H9 (cell line): ENCODE data around the gene C3orf22. TPM values are rescaled to one million over a fixed set of nuclear protein-coding genes. Genes with fewer than 3 reads are reported as not detected.

Experiments used
- DNase-seq: peaks from one replicate; pipeline ENCODE4 v3.0.0-alpha.2; 2017
- H2AFZ ChIP-seq: one replicate; pipeline ENCODE4 v1.6.1; 2013; ENCODE audit warnings: mild to moderate bottlenecking, low read length, control low read depth, moderate library complexity
- H2AK5ac ChIP-seq: 2 replicates; pipeline ENCODE4 v1.6.1; 2013; ENCODE audit warnings: low read length, control low read depth, mixed read lengths; ENCODE audit not compliant: insufficient read length
- H2BK120ac ChIP-seq: one replicate; pipeline ENCODE4 v1.6.1; 2013; ENCODE audit warnings: low read depth, mild to moderate bottlenecking, low read length, control low read depth, inconsistent platforms; ENCODE audit not compliant: poor library complexity, severe bottlenecking
- H2BK12ac ChIP-seq: 2 replicates; pipeline ENCODE4 v1.6.1; 2013; ENCODE audit warnings: low read length, control low read depth, mixed read lengths, low read depth; ENCODE audit not compliant: insufficient read length
- H2BK15ac ChIP-seq: 2 replicates; pipeline ENCODE4 v1.6.1; 2013; ENCODE audit warnings: low read depth, low read length, control low read depth
- H2BK20ac ChIP-seq: one replicate; pipeline ENCODE4 v1.6.1; 2013; ENCODE audit warnings: low read depth, mild to moderate bottlenecking, low read length, control low read depth, inconsistent platforms; ENCODE audit not compliant: poor library complexity, severe bottlenecking
- H2BK5ac ChIP-seq: 2 replicates; pipeline ENCODE4 v1.6.1; 2013; ENCODE audit warnings: low read length, control low read depth, mixed read lengths; ENCODE audit not compliant: insufficient read length
- H3K14ac ChIP-seq: 2 replicates; pipeline ENCODE4 v1.6.1; 2013; ENCODE audit warnings: low read length, control low read depth; ENCODE audit not compliant: insufficient read depth
- H3K18ac ChIP-seq: 2 replicates; pipeline ENCODE4 v1.6.1; 2013; ENCODE audit warnings: low read depth, mild to moderate bottlenecking, mixed read lengths, low read length, control low read depth; ENCODE audit not compliant: insufficient read length
- H3K23ac ChIP-seq: 2 replicates; pipeline ENCODE4 v1.6.1; 2013; ENCODE audit warnings: low read length, control low read depth, mixed read lengths, low read depth; ENCODE audit not compliant: insufficient read length
- H3K23me2 ChIP-seq: 2 replicates; pipeline ENCODE4 v1.6.1; 2013; ENCODE audit warnings: low read depth, mild to moderate bottlenecking, mixed read lengths, low read length, control low read depth; ENCODE audit not compliant: insufficient read length, poor library complexity, severe bottlenecking
- H3K27ac ChIP-seq: 2 replicates; pipeline ENCODE4 v1.5.1; 2013; ENCODE audit warnings: low read length, control low read depth, mixed read lengths, low read depth; ENCODE audit not compliant: insufficient read length
- H3K27me3 ChIP-seq: 2 replicates; pipeline ENCODE4 v1.6.1; 2013; ENCODE audit warnings: low read length, control low read depth, inconsistent platforms; ENCODE audit not compliant: insufficient read depth
- H3K4ac ChIP-seq: 2 replicates; pipeline ENCODE4 v1.6.1; 2013; ENCODE audit warnings: low read depth, mild to moderate bottlenecking, control low read depth, inconsistent platforms, low read length, moderate library complexity
- H3K4me1 ChIP-seq: 2 replicates; pipeline ENCODE4 v1.6.1; 2013; ENCODE audit warnings: low read length, control low read depth, inconsistent platforms; ENCODE audit not compliant: insufficient read depth
- H3K4me2 ChIP-seq: 2 replicates; pipeline ENCODE4 v1.6.1; 2013; ENCODE audit warnings: low read length, control low read depth, mixed read lengths; ENCODE audit not compliant: insufficient read length, insufficient read depth
- H3K56ac ChIP-seq: 2 replicates; pipeline ENCODE4 v1.6.1; 2013; ENCODE audit warnings: low read depth, mild to moderate bottlenecking, mixed read lengths, low read length, control low read depth; ENCODE audit not compliant: insufficient read length
- H3K79me1 ChIP-seq: 2 replicates; pipeline ENCODE4 v1.6.1; 2013; ENCODE audit warnings: low read depth, mild to moderate bottlenecking, moderate library complexity, low read length, control low read depth, inconsistent platforms; ENCODE audit not compliant: insufficient read depth, poor library complexity, severe bottlenecking
- H3K79me2 ChIP-seq: 2 replicates; pipeline ENCODE4 v1.6.1; 2013; ENCODE audit warnings: low read length, control low read depth, inconsistent platforms; ENCODE audit not compliant: insufficient read depth
- H3K9ac ChIP-seq: 2 replicates; pipeline ENCODE4 v1.6.1; 2013; ENCODE audit warnings: low read length, control low read depth, mixed read lengths; ENCODE audit not compliant: insufficient read length; ENCODE audit errors: extremely low read depth
- H3K9me3 ChIP-seq: one replicate; pipeline ENCODE4 v1.6.1; 2013; ENCODE audit warnings: low read depth, low read length, inconsistent platforms; ENCODE audit not compliant: control insufficient read depth
- H3T11ph ChIP-seq: one replicate; pipeline ENCODE4 v1.6.1; 2013; ENCODE audit warnings: mild to moderate bottlenecking, low read length, control low read depth, inconsistent platforms
- H4K20me1 ChIP-seq: one replicate; pipeline ENCODE4 v1.6.1; 2013; ENCODE audit not compliant: control insufficient read depth, insufficient read length, insufficient read depth
- H4K5ac ChIP-seq: 2 replicates; pipeline ENCODE4 v1.6.1; 2013; ENCODE audit warnings: low read depth, mild to moderate bottlenecking, mixed read lengths, low read length, control low read depth; ENCODE audit not compliant: insufficient read length
- H4K8ac ChIP-seq: replicated peaks from 2 replicates; pipeline ENCODE4 v1.6.1; 2013; ENCODE audit warnings: low read length, control low read depth, mixed read lengths, low read depth; ENCODE audit not compliant: insufficient read length
- H4K91ac ChIP-seq: 2 replicates; pipeline ENCODE4 v1.6.1; 2013; ENCODE audit warnings: low read depth, mild to moderate bottlenecking, moderate library complexity, mixed read lengths, low read length, control low read depth; ENCODE audit not compliant: insufficient read length
- H3K27ac Mint-ChIP-seq, 3 experiments: 2 replicates in 2 of 3; 3 replicates in 1 of 3; pipeline ENCODE4 v1.8.0; 2020 to 2021; ENCODE audit warnings: mixed read lengths in 3 of 3, mild to moderate bottlenecking in 1 of 3, moderate library complexity in 1 of 3
- H3K27me3 Mint-ChIP-seq: 2 replicates; pipeline ENCODE4 v1.8.0; 2021; ENCODE audit warnings: low read depth, mild to moderate bottlenecking, moderate library complexity, mixed read lengths
- H3K36me3 Mint-ChIP-seq, 3 experiments: 2 replicates in 2 of 3; 3 replicates in 1 of 3; pipeline ENCODE4 v1.8.0; 2020 to 2021; ENCODE audit warnings: low read depth in 3 of 3, mixed read lengths in 3 of 3; ENCODE audit not compliant: insufficient read depth in 1 of 3
- H3K4me1 Mint-ChIP-seq, 2 experiments: 2 replicates each; pipeline ENCODE4 v1.8.0; 2020; ENCODE audit warnings: mixed read lengths in 2 of 2
- H3K4me3 Mint-ChIP-seq, 2 experiments: 2 replicates in 1 of 2; 3 replicates in 1 of 2; pipeline ENCODE4 v1.8.0; 2020 to 2021; ENCODE audit warnings: mild to moderate bottlenecking in 2 of 2, mixed read lengths in 2 of 2, moderate library complexity in 1 of 2
- H3K9me3 Mint-ChIP-seq, 2 experiments: 2 replicates in 1 of 2; 3 replicates in 1 of 2; pipeline ENCODE4 v1.8.0; 2020; ENCODE audit warnings: mild to moderate bottlenecking in 2 of 2, mixed read lengths in 2 of 2, moderate library complexity in 1 of 2
- WGBS: extraction: QIAGEN DNeasy Blood & Tissue Kit; methylation state at CpG from one replicate; pipeline ENCODE4 v1.1.7; 2013; ENCODE audit warnings: missing lambda C conversion rate, low lambda C conversion rate, mixed read lengths; ENCODE audit not compliant: insufficient read length; ENCODE audit errors: extremely low coverage; 5-methylcytosine and 5-hydroxymethylcytosine counted together
- total RNA-seq: library from RNA; stranded (reverse); gene quantifications from 2 replicates; pipeline ENCODE4 v1.2.1, GENCODE V29; 2021
- TF ChIP-seq, protein P1 (sequence below): fragments of 200-600 bp; sonication (generic); conservative IDR thresholded peaks from 3 replicates; pipeline ENCODE4 v1.8.0; 2021; ENCODE audit warnings: antibody characterized with exemption, mild to moderate bottlenecking

C3orf22 gene
- total RNA-seq, 1 experiment from 2014 or later: not detected

DNA sequence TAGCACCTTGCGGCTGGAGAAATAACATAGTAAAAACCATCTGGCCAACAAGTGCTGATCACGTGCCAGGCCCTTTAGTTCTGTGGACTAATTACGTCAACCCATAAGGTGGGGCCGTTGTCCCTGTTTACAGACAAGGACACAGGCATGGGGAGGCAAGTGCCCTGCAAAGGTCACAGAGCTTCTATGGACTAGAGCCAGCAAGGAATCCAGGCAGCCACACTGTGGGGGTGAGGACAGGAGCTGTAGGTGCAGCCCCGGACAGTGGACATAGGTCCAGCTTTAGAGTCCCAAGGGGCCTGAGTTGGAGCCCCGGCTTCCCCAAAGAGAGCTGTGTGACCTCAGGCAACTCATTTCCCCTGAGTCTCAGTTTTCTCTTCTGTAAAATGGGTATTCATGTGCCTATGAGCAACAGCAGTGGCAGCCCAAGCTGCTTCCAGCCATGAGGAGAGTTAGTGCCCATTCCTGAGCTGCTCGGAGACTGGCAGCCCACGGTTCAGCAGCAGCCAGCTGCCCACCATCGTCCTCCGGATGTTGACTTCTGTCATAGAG, 20.9 kb downstream of the C3orf22 start:
- Histone ChIP-seq H2BK15ac (no peak overlapping the region), H2BK12ac (no peak overlapping the region), H2AK5ac (no peak overlapping the region), H2BK120ac (no peak overlapping the region), H3K14ac (no peak overlapping the region), H4K5ac (no peak overlapping the region), H4K8ac (no peak overlapping the region), H3K27me3 (no peaks in the 10 kb centered on the region), H3K9ac (no peak overlapping the region), H3K56ac (no peak overlapping the region), H3K79me2 (no peaks in the 10 kb centered on the region), H3T11ph (no peak overlapping the region), H3K23ac (no peak overlapping the region), H3K9me3 (no peaks in the 10 kb centered on the region), H3K18ac (no peak overlapping the region), H2BK20ac (no peak overlapping the region), H4K91ac (no peak overlapping the region), H3K4me2 (no peak overlapping the region), H3K4me1 (no peaks in the 10 kb centered on the region), H3K4ac (no peak overlapping the region), H4K20me1 (peaks cover 3% of the 10 kb centered on the region), H3K23me2 (no peaks in the 10 kb centered on the region), H3K79me1 (no peaks in the 10 kb centered on the region), H3K27ac (no peak overlapping the region), H2BK5ac (no peak overlapping the region), H2AFZ (no peak overlapping the region)
- Mint-ChIP-seq H3K27ac (no peak overlapping the region; a peak in 1 of 7 replicates), H3K27me3 (peaks cover 8% of the 10 kb centered on the region), H3K9me3 (no peaks in the 10 kb centered on the region), H3K4me3 (no peak overlapping the region), H3K4me1 (no peaks in the 10 kb centered on the region), H3K36me3 (peaks cover 0 to 3% (median 0%) of the 10 kb centered on the region in 3 experiments; a peak in 2 of 7 replicates)
- no CpG with 5 or more reads among the region's 10 CpGs for WGBS
- TF ChIP-seq, protein P1, sequence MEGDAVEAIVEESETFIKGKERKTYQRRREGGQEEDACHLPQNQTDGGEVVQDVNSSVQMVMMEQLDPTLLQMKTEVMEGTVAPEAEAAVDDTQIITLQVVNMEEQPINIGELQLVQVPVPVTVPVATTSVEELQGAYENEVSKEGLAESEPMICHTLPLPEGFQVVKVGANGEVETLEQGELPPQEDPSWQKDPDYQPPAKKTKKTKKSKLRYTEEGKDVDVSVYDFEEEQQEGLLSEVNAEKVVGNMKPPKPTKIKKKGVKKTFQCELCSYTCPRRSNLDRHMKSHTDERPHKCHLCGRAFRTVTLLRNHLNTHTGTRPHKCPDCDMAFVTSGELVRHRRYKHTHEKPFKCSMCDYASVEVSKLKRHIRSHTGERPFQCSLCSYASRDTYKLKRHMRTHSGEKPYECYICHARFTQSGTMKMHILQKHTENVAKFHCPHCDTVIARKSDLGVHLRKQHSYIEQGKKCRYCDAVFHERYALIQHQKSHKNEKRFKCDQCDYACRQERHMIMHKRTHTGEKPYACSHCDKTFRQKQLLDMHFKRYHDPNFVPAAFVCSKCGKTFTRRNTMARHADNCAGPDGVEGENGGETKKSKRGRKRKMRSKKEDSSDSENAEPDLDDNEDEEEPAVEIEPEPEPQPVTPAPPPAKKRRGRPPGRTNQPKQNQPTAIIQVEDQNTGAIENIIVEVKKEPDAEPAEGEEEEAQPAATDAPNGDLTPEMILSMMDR: no peak
- DNase-seq: peak; percentile 22
